ENCODE data around the gene ABCA13. TPM values are rescaled to one million over a fixed set of nuclear protein-coding genes. Genes with fewer than 3 reads are reported as not detected.

ABCA13 gene
- total RNA-seq, 4 donors from 2014 or later: under 0.01 to 0.96 (median 0.35) TPM

DNA sequence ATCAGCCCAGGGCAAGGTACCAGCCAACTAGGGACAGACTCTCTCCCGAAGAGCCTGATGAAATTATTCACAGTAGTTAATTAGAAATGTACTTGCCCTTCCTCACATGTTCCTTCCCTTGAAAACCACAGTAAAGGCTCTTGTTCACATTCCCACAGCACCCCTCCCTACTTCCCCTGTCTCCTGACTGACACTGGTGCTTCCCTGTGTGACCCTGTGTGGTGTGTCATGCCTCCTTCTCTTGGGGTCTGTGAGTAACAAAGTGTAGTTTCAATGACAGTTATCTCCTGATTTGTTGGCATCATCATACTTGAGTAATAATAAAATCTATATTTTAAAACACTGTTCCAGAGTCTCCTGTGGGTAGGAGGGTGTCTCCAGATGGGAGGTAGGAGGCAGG is 209.7 kb downstream of the ABCA13 start:
- WGBS, 2 donors (ENCODE audit: low coverage in 1 of 2): 47% methylated on average over 1 of the region's 1 CpG; no CpG with 5 or more reads in 1 of the 2 donors
- intact Hi-C loops (cut with DNase I; ENCODE audit: low total_unique reads) (no loop called here), in situ Hi-C loops (cut with MboI; ENCODE audit: low pct_ligation_motif_present in 1 of 4, low pct_unique_long_range_greater_than_20kb in 1 of 4, low sequenced_read_pairs in 3 of 4) (no loop called here)
- no peaks in the 10 kb centered on the region for H3K4me1 ChIP-seq
- no peak for DNase-seq
- no peak overlapping the region for H3K4me3 ChIP-seq
- no peaks in the 10 kb centered on the region for H3K36me3 ChIP-seq
- H3K9me3 ChIP-seq: no peaks in the 10 kb centered on the region
- H3K27me3 ChIP-seq: no peaks in the 10 kb centered on the region
- H3K27ac ChIP-seq: no peak overlapping the region
- no peak for TF ChIP-seq POLR2A (IDR thresholded peaks at IDR 0.05)
- no peak for TF ChIP-seq CTCF (IDR thresholded peaks at IDR 0.05)
- no peak for TF ChIP-seq EP300 (IDR thresholded peaks at IDR 0.05; ENCODE audit: low read depth)
- TF ChIP-seq POLR2AphosphoS5 (IDR thresholded peaks at IDR 0.05): no peak

GRCh38 chr7:48381571-48381970 is 210.3 kb downstream of the ABCA13 start:
- no peak for TF ChIP-seq CTCF (IDR thresholded peaks at IDR 0.05)
- no peak for TF ChIP-seq EP300 (IDR thresholded peaks at IDR 0.05; ENCODE audit: low read depth)
- no peak for TF ChIP-seq POLR2AphosphoS5 (IDR thresholded peaks at IDR 0.05)
- TF ChIP-seq POLR2A (IDR thresholded peaks at IDR 0.05): no peak
- Histone ChIP-seq H3K27ac (no peak overlapping the region), H3K9me3 (no peaks in the 10 kb centered on the region), H3K4me3 (no peak overlapping the region), H3K27me3 (no peaks in the 10 kb centered on the region), H3K36me3 (no peaks in the 10 kb centered on the region), H3K4me1 (no peaks in the 10 kb centered on the region)
- intact Hi-C loops (cut with DNase I; ENCODE audit: low total_unique reads): no loop called here
- in situ Hi-C loops (cut with MboI; ENCODE audit: low pct_ligation_motif_present in 1 of 4, low pct_unique_long_range_greater_than_20kb in 1 of 4, low sequenced_read_pairs in 3 of 4): no loop called here
- WGBS, 2 donors (ENCODE audit: low coverage in 1 of 2): 79 to 93% methylated on average over 3 to 8 of the region's 8 CpGs
- DNase-seq: no peak

DNA sequence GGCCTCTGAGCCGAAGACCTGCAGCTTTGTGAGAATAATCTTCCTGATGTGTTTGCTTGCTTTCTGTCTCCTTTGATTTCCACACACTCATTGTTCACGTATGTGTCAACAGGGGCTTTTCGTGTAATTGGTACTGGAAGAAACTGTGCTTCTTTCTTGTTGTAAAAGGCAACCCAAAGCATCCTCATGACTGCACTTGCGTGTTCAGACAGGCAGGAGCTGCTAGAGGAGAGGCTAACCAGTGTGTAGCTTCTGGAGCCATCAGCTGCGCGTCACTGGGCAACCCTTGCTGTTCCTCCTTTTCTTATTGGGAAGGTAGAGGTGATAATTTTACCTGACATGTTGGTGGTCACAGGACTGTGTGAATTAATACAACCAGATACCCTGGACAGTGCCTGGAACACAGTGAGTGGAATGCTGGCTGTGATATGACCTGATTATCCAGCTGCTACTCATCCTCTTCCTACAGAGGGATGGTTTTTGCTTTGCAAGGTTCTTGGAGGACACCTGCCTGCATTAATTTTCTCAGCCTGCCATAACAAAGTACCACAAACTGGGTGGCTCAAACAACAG is 213.0 kb downstream of the ABCA13 start:
- no peak for DNase-seq
- Histone ChIP-seq H3K9me3 (no peaks in the 10 kb centered on the region), H3K36me3 (no peaks in the 10 kb centered on the region), H3K27me3 (no peaks in the 10 kb centered on the region), H3K27ac (no peak overlapping the region), H3K4me3 (no peak overlapping the region), H3K4me1 (no peaks in the 10 kb centered on the region)
- TF ChIP-seq CTCF (IDR thresholded peaks at IDR 0.05): no peak
- TF ChIP-seq EP300 (IDR thresholded peaks at IDR 0.05; ENCODE audit: low read depth): no peak
- TF ChIP-seq POLR2AphosphoS5 (IDR thresholded peaks at IDR 0.05): no peak
- TF ChIP-seq POLR2A (IDR thresholded peaks at IDR 0.05): no peak
- intact Hi-C loops (cut with DNase I; ENCODE audit: low total_unique reads): no loop called here
- 67 to 92% methylated on average over 1 to 6 of the region's 6 CpGs for WGBS, 2 donors (ENCODE audit: low coverage in 1 of 2)
- in situ Hi-C loops (cut with MboI; ENCODE audit: low pct_ligation_motif_present in 1 of 4, low pct_unique_long_range_greater_than_20kb in 1 of 4, low sequenced_read_pairs in 3 of 4): no loop called here

DNA sequence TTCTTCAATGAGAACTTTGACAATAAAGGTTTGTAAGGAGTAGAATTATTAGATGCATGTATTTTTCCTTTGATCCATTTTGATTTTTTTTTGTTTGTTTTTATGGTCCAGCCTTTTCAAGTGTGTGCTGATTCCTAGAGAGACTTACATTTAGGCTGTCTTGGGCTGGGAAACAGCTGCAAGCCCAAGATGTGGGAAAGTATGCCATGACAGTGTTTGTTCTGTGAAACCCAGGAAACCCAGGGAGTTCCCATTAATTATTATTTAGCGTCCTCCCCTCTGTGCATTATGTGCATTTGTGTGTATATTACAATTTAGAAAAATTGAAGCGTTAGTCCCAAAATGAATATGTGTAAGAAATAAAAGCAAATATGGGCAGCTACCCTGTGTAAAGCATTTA is 216.7 kb downstream of the ABCA13 start:
- in situ Hi-C loops (cut with MboI; ENCODE audit: low pct_ligation_motif_present in 1 of 4, low pct_unique_long_range_greater_than_20kb in 1 of 4, low sequenced_read_pairs in 3 of 4): no loop called here
- WGBS, 2 donors (ENCODE audit: low coverage in 1 of 2): 72 to 88% methylated on average over 2 of the region's 2 CpGs
- H3K9me3 ChIP-seq: no peaks in the 10 kb centered on the region
- no peak overlapping the region for H3K27ac ChIP-seq
- intact Hi-C loops (cut with DNase I; ENCODE audit: low total_unique reads): no loop called here
- H3K36me3 ChIP-seq: no peaks in the 10 kb centered on the region
- TF ChIP-seq POLR2AphosphoS5 (IDR thresholded peaks at IDR 0.05) (no peak), POLR2A (IDR thresholded peaks at IDR 0.05) (no peak), CTCF (IDR thresholded peaks at IDR 0.05) (no peak), EP300 (IDR thresholded peaks at IDR 0.05; ENCODE audit: low read depth) (no peak)
- no peaks in the 10 kb centered on the region for H3K27me3 ChIP-seq
- H3K4me3 ChIP-seq: no peak overlapping the region
- DNase-seq: no peak
- H3K4me1 ChIP-seq: no peaks in the 10 kb centered on the region
